NCI-H2196 (cell line): ENCODE results near the gene FILIP1L.

Source experiments
- DNase-seq: peaks from one replicate; lab custom pipeline; 2025; ENCODE audit not compliant: unreplicated experiment; lab: John Stamatoyannopoulos, UW

Gene FILIP1L

GRCh38 chr3:100019719-100020118, 94.6 kb downstream of the FILIP1L start:
- DNase-seq, result no peak

GRCh38 chr3:100018806-100019205, 95.5 kb downstream of the FILIP1L start:
- no peak for DNase-seq

DNA sequence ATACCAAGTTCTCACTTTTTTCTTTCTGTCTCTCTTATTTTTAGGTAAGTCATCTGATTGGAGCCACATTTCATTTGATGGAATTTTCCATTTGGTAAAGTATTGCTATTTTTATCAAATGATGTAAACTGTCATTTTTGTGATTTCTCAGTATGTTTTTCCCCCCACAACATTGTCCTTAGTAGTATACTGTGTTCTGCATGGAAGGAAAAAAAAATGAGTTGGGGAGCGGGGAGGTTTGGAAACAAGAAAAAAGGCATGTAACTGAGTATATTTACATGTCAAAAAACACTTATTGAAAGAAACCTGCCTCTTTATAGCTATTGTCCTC, 104.2 kb downstream of the FILIP1L start:
- no peak for DNase-seq

DNA sequence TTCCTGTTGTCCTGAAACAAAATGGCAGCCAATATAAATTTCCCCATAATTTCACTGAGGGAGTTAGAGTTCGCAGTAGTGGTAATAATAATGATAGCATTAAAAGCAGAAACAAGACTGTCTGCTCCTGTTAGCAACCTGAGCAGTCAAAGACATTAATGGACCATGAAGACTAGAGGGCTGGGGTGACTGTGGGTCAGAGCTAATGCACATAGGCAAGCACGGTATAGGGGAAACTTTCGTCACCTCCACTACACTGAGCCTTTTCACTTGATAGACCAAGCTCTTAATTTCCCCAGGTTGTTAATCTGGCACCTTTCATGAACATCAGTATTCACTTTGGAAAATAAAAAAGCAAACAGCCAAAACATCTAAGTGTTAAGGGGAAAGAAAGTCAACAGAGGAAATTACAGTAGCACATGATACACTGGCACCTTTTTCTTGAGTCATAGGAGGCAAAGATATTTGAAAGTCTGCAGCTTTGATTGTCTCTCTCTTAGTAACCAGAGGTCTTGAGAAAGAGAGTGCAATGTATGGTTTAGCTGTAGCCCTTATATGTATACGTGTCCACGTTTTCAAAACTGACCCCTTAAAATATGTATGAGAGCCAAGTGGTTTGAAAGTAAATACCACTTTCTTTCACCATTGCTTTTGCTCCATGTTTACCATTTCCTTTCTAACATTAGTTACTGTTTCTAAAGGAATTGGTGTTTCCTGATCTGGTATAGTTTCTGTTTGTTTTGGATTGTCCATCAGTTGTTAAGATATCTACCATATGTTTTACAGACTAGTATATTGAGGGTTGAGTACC, 104.8 kb downstream of the FILIP1L start:
- no peak for DNase-seq

GRCh38 chr3:100008081-100008698, 106.1 kb downstream of the FILIP1L start:
- DNase-seq, result no peak

DNA sequence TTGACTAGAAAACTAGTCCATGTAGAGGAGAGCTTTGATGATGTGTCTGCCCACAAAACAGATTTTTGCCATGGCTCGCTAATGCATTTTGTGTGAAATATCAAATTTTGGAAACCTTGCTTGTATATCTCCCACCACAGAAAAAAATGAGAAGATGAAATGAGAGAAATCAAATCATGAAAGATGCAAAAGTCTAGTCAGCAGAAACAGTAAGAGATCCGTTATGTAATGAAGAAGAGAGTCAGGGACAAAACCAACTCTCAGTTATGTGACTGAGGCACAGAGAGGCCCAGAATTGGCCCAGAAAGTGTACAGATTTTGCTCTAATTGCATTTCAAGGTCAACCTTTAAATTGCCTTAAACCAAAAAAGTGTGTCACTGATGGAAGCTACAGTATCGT, 107.0 kb downstream of the FILIP1L start:
- DNase-seq, result no peak

DNA sequence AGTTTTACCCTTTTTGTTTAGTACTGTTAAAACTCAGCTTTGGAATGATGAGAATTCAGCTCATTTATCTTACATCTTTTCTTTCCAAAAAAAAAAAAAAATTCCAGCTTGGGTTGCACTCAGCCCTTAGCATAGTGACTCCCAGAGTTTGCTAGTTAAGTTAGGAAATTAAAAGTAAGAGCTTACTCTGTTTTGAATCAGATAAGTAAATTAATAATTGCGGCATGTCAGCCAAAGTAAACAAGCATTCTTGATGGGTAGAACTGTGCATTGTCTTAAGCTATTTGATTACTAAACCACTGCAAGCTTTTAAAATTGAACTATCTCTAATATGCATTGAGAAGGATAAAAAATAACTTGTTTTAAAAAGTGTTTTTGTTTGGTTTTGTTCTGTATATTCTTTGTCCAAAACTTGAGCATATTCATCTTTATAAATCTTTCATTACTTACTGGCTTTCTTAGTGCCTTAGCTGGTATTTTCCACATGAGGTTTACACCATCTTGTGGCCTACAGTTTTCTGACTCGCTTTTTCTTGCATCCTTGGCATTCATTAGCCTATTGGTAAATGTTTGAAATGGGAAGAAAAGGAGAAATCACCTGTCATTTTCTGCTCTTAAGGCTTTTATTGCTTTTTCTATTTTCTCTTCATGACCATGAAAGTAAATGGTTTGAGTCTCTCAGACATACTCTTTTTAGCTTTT, 107.6 kb downstream of the FILIP1L start:
- peak; percentile 20 for DNase-seq

DNA sequence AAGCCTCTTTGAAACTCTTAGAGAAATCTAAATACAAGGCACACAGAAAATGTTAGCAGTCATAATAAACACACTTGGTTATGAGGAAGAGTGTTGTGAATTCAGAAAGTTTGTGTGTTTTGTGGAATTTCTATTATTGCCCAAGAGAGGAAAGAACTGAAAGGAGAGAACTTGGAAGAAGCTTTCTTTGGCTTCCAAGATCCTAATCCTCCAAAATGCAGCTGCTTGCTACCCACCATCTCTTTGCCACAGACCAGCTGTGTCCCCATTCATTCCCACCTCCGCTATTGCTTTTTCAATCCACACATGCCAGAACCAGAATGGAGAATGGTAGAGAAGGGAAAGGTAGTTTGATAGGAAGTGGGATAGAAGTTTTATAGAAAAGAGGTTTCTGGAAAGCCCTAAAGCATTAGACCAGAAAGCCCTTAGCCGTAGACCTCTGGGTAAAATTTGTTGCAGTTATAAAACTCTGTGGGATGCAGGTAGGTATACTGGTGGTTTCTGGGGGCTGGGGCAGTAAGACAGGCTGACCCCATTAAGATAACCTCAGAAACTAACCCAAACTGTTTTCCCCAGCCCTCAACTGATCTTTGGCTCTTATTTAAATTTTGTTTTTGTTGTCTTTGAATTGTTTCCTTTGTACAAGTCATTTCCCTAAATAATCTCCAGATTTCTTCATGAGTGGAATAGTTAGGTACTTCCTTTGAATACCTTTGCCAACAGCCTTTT, 108.5 kb downstream of the FILIP1L start:
- no peak for DNase-seq

DNA sequence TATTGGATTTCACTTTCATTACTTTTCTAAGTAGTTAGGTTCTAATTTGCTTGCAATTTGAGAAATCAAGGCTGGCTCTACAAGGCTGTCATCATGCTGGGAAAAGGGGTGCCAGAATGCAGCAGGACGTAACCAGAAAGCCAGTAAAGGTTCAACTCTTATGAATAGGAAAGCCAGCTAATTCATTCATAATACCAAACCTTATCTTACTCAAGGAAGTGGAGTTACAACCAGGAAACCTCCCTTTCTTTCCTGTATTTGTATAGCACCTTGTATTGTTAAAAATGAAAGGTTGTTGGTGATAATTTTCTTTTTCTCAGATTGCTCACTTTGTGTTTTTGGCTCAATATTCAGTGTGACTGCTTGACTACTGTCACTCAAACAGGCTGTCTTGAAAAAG, 109.4 kb downstream of the FILIP1L start:
- DNase-seq, result no peak

DNA sequence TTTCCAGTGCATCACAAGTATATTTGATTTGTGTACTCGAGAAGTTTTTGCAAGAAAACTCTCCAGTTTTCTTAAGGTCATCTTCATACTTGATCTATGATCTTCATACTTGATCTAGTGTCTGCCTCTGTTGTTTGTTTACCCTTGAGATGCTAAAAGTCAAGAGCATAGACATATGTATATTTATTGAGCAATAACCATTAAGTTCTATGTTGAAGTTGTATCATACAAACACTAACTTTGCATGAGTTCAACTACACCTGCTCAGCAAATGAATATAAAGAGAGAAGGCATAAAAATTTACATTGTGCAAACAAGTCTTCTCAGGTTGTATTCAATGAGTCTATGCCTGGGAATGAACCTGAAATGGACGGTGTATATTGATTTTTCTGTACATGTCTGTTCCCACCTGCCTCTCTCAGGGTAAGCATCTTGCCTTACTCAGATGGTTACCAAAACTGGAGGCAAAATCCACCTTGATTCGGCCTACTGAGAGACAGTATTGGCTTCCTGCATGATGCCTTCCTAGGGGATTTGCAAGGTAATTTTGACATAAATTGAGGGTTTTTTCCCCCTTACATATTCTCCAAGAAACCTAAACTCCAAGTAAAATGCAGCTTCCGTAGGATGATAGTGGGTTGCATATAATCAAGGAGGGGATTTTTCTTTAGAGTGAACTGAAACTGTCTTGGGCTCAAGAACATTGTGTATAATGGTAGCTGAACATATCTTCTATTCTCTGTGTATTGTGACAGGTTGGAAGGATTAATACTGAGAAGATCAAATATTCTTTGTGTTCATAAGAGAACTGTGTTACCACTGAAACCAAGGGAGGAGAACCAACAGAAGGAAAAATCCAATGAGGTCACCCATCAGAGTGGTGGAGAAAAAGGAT, 110.4 kb downstream of the FILIP1L start:
- DNase-seq, result no peak

GRCh38 chr3:100002599-100003350, 111.5 kb downstream of the FILIP1L start:
- DNase-seq, result peak; percentile 66

DNA sequence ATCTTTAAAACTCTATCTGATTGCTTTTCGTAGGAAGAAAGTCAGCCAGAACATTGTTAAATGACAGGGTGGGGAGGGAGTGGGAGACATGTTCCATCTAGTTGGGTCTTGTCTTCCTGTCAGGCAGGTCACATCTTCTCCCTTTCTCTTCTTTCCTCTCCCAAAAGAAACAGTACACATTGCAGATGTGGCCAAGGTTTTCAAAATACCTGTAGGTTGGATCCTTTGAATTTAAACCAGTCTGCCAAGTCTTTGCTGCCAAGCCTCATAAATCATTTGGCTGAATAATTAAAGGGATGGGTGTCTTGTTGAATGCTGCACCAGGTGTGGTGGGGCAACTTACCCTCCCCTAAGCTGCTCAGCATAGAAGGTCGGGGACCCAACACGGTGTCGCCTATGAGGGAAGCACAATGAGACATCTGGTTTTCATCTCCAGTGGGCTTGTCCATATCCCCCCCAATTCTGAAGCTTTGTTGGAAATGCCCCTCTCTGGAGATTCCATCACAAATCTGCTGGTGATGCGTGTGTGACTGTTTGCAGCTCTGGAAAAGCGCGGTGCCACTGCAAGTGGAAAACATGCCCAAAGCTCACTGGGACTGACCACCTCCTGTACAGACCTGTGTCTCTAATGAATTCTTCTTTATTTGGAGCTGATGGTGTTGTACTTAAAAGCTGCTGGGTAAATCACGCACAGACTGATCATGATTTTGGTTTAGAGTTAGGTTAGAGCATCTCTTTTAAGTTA, 112.6 kb downstream of the FILIP1L start:
- DNase-seq, result peak; percentile 43

- no peak for DNase-seq
Observed at GRCh38 chr3:100001083-100001482, 113.2 kb downstream of the FILIP1L start.

GRCh38 chr3:99999536-99999935, 114.8 kb downstream of the FILIP1L start:
- no peak for DNase-seq

DNA sequence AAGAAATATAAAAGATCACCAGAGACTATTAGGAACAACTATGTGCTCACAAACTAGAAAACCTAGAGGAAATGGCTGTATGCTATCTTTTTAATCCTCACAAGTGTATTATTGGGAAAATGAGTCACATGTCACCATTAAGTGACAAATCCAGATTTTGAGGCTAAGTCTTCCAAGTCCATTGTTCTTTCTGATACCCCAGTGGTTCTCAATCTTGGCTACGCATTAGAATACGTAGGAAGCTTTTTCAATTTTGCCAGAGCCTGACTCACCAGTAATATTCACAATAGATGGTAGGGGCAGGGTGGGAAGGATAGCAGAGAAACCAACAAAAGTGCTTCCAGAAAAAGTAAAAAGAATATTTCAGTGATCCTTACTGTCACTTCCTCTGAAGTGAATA, 117.0 kb downstream of the FILIP1L start:
- no peak for DNase-seq

DNA sequence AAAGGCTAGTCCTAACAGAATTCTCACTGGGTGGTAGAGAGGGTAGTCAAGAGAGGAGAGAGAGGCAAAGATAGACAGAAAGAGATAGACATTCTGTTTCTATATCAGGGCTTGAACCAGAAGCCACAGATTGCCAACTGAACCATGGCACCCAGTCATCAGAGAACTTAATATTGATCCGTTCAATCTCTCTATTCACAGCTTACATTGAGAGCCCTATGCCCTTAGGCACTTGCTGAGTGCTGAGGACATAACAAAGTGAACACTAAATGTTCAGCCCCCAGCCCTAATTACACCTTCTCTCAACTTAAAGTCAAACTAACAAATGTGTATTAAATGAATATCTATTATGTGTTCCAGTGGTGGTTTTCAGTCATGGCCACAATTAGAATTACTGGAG, 124.1 kb downstream of the FILIP1L start:
- DNase-seq, result no peak

DNA sequence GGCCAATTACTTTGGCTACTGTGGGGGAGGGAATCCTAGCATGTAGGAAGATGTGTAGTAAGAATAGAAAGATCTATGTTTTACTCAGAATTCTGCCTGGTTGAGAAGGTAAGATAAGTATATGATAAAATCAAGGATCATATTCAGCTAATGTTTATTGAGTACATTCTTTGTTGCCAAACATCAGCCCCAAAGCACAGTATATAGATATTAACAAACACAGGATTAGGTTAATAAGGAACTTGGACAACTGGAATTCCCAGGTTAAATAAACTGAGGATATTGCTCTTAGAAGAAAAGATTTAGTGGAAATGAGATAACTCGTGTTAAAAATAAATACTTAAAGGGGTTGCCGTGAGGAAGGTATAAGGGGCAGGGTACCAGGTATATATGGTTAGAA, 129.6 kb downstream of the FILIP1L start:
- no peak for DNase-seq

DNA sequence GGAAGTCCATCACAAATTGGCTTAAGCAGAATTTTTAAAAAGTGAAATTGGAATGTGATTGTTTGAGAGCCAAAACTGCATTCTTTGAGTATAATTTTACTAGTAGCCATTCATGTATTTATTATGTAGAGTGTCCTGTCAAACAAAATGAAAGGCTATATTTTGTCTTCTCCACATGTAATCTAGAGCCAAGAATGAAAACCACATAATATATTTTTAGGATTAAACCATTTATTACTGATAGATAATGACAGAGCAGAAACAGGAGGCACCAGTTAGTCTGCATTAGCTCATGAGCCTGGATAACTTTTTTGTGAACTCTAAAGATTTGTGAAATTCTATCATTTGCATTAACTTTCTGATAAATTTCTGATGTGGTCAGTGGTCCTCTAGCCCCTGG, 130.2 kb downstream of the FILIP1L start:
- DNase-seq, result no peak

- DNase-seq, result no peak
Observed at GRCh38 chr3:99982650-99983049, 131.7 kb downstream of the FILIP1L start.
